Upper lobe of left lung (tissue), 4 donors: Measurements from ENCODE around the gene CDC42EP1.

Experiments used
- EP300 ChIP-seq, 4 donors: sonication (generic); formaldehyde crosslinking; IDR thresholded peaks; one replicate each; pipeline ENCODE4 v1.5.1; 2017; ENCODE audit warnings: antibody characterized with exemption in 4 of 4, control low read depth in 2 of 4
- POLR2A ChIP-seq, 4 donors: fragments of 450-650 bp; IDR thresholded peaks; one replicate each; pipeline ENCODE4 v1.5.1; 2016 to 2017; ENCODE audit warnings: antibody characterized with exemption in 4 of 4, mild to moderate bottlenecking in 2 of 4
- TF ChIP-seq, protein P1 (sequence below), 6 experiments: fragments of 450-650 bp in 4 of 6; fragments of 200-600 bp in 2 of 6; sonication (generic) in 2 of 6; IDR thresholded peaks; one replicate each; pipeline ENCODE4 v1.5.1; 2016 to 2019; ENCODE audit warnings: antibody characterized with exemption in 6 of 6

- no peak for TF ChIP-seq POLR2A (IDR thresholded peaks at IDR 0.05)
- TF ChIP-seq, protein P1, sequence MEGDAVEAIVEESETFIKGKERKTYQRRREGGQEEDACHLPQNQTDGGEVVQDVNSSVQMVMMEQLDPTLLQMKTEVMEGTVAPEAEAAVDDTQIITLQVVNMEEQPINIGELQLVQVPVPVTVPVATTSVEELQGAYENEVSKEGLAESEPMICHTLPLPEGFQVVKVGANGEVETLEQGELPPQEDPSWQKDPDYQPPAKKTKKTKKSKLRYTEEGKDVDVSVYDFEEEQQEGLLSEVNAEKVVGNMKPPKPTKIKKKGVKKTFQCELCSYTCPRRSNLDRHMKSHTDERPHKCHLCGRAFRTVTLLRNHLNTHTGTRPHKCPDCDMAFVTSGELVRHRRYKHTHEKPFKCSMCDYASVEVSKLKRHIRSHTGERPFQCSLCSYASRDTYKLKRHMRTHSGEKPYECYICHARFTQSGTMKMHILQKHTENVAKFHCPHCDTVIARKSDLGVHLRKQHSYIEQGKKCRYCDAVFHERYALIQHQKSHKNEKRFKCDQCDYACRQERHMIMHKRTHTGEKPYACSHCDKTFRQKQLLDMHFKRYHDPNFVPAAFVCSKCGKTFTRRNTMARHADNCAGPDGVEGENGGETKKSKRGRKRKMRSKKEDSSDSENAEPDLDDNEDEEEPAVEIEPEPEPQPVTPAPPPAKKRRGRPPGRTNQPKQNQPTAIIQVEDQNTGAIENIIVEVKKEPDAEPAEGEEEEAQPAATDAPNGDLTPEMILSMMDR (IDR thresholded peaks at IDR 0.05) = no peak
- no peak for TF ChIP-seq EP300 (IDR thresholded peaks at IDR 0.05)
Measured at GRCh38 chr22:37611207-37611606, 50.9 kb downstream of the CDC42EP1 start.
